GM19467 (cell line): ENCODE measurements around the gene ISM2.
"Not testable (repeated sequence)": the region's sequence is repeated elsewhere in the genome, so short reads cannot be mapped to it uniquely, and the experiment has no call there.

Experiments
- ATAC-seq: cut with Tn5 transposase; IDR thresholded peaks from one replicate; pipeline ENCODE4 v1.9.1; 2021; ENCODE audit warnings: mild to moderate bottlenecking, moderate library complexity; ENCODE audit not compliant: unreplicated experiment

ISM2 gene

DNA sequence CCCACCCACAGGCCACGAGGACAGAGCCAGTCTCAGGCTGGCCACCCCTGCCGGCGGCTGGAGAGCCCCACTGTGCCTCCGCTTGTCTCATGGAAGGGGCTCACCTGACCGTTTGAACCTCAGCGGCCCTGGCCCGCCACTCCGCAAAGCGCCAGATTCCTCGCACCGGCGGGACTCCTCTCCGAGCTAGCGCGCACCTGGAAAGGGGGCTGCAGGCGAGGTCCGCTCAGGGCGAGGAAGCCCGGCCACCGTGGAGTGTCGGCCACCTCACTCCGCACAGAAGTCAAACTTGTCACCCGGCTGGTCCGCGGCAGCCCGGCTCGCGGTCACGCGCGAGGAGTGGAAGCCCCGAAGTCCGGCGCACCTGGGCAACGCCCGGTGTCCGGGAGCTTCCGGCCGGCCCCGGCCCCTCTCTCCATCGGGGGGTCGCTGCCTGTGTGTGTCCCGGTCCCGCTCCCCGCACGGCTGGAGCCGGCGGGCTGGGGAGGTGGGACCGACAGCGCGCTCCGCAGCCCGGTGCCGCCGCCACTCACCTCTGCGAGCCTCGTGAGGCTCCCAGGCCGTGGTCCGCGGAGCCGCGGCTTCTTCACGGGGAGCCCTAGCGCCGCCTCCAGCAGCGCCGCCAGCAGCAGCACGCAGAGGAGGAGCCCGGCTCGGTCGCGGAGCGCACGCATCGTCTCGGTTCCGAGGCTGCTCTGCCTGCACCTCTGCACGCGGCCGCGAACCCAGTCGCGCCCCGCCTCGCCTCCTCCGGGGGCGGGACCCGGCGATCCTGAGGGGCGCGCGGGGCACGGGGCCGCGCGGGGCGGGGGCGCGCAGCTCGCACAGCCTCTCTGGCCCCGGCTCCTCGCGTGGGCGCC lies at the start of gene ISM2:
ISM2 (minus strand) TSS at position 697 of the 860 bp plus-strand sequence; CDS start at position 674, 23 bp downstream.
- peak; percentile 51 for ATAC-seq

DNA sequence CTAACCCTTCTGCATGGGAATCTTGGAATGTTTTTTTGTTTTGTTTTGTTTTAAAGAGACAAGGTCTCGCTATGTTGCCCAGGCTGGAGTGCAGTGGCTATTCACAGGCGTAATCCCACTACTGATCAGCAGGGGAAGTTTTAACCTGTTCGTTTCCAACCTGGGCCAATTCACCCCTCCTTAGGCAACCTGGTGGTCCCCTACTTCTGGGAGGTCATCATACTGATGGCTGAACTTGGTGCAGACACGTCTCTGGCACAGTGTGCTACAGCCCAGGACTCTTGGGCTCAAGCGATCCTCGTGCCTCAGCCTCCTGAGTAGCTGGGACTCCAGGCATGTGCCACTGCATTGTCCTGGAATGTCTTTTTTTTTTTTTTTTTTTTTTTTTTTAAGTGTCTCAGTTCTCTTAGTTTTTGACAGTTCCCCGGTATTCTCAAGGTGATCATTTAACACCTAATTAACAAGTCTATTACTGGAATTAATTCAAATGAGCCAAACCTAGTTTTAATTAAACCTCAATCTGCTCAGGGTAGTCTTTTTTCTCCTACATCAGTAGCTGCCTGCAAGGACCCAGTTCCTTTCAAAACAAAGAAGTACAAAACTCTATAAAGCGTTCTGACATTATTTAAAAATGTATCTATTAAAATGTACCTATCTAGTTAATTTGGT lies 49.0 kb upstream of the ISM2 start:
- ATAC-seq = no peak

DNA sequence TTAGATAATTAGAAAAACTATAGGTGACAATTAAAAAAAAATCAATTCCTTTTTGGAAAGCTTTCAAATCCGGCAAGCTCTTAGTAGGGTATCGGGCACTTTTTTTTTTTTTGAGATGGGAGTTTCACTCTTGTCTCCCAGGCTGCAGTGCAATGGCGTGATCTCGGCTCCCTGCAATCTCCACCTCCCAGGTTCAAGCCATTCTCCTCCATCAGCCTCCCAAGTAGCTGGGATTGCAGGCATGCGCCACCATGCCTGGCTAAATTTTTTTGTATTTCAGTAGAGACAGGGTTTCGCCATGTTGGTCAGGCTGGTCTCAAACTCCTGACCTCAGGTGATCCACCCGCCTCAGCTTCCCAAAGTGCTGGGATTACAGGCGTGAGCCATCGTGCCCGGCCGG lies 46.6 kb upstream of the ISM2 start:
- ATAC-seq = not testable (repeated sequence)

- ATAC-seq = no peak
These were observed 46.0 kb upstream of the ISM2 start for GRCh38 chr14:77544571-77544970.

DNA sequence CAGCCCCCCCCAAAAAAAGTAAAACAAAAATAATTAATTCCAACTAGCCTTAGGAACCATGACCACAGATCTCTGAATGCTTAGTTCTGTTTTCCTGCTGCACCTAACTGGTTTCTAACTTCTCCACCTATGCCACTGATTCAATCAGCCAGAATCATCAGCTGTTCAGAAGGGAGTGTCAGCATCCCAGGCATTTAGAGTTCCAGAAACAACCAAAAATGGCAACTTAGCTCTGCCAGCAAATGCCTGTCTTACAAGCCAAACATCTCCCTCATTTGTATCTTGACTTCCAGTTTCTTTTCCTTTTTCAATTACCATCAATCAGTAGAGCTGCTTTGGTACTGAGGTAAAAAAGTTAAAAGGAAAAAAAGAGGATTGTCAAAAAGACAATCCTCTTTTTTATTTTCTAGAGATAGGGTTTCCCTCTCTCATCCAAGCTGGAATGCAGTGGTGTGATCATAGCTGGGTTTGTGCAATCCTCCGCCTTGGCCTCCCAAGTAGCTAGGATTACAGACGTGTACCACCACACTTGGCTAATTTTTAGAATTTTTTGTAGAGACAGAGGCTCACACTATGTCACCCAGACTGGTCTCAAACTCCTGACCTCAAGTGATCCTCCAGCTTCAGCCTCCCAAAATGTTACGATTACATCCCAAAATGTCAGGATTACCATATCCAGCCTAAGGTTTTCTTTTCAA lies 45.2 kb upstream of the ISM2 start:
- no peak for ATAC-seq

- ATAC-seq = no peak
These were observed 44.6 kb upstream of the ISM2 start for GRCh38 chr14:77543240-77543551.

DNA sequence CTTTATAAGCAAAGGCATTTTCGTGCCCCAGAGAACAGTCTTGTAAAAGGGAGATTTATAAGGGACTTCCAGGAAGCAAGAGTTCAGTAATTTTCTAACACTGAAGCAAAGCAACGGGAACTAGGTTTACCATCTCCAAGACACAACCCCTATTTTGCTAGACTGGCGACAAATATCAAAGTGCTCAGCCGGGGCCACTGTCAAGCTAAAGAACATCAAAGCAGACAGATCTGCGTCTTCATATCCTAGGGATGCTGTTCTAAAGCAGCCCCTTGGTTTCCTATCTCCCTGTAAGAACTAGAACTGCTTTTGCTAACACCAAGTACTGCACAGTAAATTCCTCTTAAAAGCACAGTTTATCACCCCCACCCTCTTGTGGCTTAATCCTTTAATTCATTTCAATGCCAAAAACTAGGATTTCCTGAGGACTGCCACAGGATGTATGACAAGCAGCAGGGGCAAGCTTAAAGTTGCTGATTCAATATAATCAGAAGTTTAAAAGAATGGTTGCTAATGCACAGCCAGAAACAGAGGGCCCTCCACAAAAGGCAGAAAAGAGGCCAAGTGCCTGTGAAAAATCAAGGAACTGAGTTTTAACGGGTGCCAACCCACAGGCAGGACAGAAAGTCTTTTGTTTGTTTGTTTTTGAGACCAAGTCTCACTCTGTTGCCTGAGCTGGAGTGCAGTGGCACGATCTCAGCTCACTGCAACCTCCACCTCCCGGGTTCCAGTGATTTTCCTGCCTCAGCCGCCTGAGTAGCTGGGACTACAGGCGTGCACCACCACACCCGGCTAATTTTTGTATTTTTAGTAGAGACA lies 44.0 kb upstream of the ISM2 start:
- ATAC-seq = no peak

DNA sequence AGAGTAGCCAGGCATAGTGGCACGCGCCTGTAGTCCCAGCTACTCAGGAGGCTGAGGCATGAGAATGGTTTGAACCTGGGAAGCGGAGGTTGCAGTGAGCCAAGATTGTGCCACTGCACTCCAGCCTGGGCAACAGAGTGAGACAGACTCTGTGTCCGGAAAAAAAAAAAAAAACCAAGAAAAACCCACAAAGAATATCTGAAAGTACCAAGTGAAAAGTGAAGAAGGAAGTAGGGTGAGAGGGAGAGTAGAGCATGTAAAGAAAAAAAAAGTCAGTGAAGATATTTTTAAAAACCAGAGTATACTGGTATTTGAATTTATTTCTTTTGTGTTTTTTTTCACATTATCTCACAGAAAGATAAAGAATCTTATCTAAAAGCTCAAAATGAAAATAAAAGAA lies 43.3 kb upstream of the ISM2 start:
- no peak for ATAC-seq

DNA sequence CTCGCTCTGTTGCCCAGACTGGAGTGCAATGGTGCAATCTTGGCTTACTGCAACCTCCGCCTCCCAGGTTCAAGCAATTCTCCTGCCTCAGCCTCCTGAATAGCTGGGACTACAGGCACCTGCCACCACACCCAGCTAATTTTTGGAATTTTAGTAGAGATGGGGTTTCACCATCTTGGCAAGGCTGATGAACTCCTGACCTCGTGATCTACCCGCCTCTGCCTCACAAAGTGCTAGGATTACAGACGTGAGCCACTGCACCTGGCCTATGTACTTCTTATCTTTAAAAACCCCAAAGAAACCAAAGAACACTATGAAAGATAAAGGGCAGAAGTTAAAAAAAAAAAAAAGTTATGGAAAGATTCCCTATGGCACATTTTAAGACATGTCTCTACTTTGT lies 38.3 kb upstream of the ISM2 start:
- not testable (repeated sequence) for ATAC-seq

GRCh38 chr14:77531071-77531470 lies 32.5 kb upstream of the ISM2 start:
- ATAC-seq = no peak

DNA sequence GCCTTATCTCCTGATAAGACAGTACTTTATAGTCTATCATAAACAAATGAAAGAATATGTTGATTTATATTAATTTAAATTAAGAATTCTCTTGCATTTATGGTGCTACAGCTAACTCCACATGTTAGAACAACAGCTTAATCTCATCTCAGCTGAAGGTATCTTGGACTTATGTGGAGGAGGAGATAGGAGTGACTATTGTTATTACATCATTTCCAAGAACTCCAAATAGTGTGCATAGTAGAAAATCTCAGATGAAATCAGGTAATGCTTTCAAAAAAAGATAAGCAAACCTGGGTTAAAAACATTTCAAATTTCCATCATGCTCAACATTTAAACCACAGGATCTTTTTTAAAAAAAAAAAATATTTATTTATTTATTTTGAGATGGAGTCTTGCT lies 31.3 kb upstream of the ISM2 start:
- ATAC-seq = no peak

GRCh38 chr14:77529213-77529612 lies 30.6 kb upstream of the ISM2 start:
- no peak for ATAC-seq

DNA sequence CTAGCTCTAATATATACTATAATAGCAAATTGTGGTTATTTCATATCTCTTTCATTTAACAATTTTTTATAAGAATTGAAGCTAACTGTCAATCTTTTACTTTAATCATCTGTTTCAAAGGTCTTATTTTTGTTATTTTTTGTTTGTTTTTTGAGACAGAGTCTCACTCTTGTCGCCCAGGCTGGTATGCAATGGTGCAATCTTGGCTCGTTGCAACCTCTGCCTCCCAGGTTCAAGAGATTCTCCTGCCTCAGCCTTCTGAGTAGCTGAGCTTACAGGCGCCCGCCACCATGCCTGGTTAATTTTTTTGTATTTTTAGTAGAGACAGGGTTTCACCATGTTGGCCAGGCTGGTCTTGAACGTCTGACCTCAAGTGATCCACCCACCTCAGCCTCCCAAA lies 30.1 kb upstream of the ISM2 start:
- ATAC-seq = not testable (repeated sequence)

GRCh38 chr14:77526266-77526665 lies 27.6 kb upstream of the ISM2 start:
- no peak for ATAC-seq

DNA sequence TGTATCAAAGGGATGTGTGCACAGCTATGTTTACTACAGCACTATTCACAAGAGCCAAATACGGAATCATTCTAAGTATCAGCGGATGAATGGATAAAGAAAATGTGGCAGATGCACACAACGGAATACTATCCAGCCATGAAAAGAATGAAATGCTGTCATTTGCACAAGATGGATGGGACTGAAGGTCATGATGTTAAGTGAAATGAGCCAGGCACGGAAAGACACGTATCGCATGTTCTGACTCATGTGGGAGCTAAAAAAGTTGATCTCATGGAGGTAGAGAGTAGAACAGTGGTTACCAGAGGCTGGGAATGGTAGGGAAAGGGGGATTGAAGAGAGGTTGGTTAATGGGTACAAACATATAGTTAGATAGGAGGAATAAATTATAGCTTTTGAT lies 25.9 kb upstream of the ISM2 start:
- no peak for ATAC-seq

- no peak for ATAC-seq
These were observed 24.5 kb upstream of the ISM2 start for GRCh38 chr14:77523109-77523508.

DNA sequence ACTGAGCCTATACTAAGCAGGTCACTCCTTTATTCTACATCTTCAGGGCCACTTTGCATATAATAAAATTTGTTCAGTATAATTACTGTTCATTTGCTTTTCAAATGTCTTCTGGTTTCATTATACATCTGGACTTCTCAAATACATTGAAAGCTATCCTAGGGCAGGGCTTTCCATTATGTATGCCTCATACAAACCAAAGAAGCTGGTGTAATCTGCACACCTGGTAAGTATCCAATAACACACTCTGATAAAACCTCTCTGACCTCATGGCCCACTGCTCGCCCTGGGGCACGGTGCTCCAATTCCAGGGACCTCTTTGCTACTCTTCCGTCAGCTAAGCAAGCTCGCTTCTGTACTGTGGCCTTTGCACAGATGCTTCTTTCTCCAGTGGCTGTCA lies 21.9 kb upstream of the ISM2 start:
- no peak for ATAC-seq

DNA sequence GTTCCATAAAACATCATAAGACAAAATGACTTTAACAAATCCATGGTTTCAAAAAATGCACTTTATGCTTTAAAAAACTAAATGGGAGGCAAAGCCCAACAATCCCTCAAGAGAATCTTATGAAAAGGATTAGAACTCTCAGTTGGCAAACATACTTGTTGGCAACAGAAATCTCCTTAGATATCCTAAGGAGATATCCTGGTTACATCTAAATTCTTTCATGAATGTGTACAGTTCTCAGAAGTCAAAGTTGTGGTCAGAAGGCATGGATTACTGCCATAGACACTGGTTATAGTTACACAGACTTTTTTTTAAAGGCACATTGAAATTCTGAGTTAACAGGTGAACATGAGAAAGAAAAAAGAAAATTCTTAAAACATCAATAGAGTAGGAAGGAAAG lies 17.5 kb upstream of the ISM2 start:
- ATAC-seq = no peak

GRCh38 chr14:77511486-77512162 lies 13.0 kb upstream of the ISM2 start:
- no peak for ATAC-seq

GRCh38 chr14:77509366-77509765 lies 10.8 kb upstream of the ISM2 start:
- ATAC-seq = no peak

DNA sequence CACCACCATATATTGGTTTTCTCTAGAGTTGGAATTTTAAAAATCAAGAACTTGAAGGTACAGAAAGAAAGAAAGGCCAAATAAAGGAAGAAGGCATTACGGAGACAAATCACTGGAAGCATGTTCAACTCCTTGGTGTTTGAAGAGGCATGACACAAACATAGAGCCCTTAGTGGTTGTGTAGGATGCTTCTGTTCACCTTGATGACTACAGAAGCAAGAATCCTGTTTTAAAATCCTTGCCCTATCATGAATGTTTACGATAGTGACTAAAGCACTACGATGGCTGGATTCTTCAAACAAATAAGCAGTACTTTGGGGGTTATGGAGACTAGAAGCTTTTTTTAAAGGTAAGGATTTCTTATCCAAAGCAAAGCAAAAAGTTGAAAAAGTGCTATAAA lies 10.3 kb upstream of the ISM2 start:
- no peak for ATAC-seq
